ENCODE data around the gene CTTNBP2NL. TPM values are rescaled to one million over a fixed set of nuclear protein-coding genes. Genes with fewer than 3 reads are reported as not detected.

CTTNBP2NL gene
- polyA plus RNA-seq, 2 of the 4 experiments (the other 2 are of a cell fraction): 5.8 to 8.7 TPM

GRCh38 chr1:112431038-112431437, 35.0 kb downstream of the CTTNBP2NL start:
- no peak overlapping the region for H3K4me2 ChIP-seq
- ChIA-PET CTCF (interaction anchor here (2.3 to 3.7 kb wide), 2 partner anchors 35 to 40 kb away, joined by 12 to 13 read pairs; no protein-coding TSS in a partner anchor), POLR2A (no interaction called here)

GRCh38 chr1:112435448-112435847, 39.4 kb downstream of the CTTNBP2NL start:
- no peak for FAIRE-seq
- CTCF ChIA-PET: interaction anchor here (0.6 to 1.3 kb wide), 2 partner anchors 11 to 91 kb away, joined by 3 to 4 read pairs; no protein-coding TSS in a partner anchor
- POLR2A ChIA-PET: no interaction called here
- Histone ChIP-seq H3K27ac (no peak overlapping the region), H3K4me3 (no peak overlapping the region), H3K4me2 (no peak overlapping the region), H3K9me3 (no peaks in the 10 kb centered on the region), H3K4me1 (no peaks in the 10 kb centered on the region)
- DNase-seq (ENCODE audit: low read depth in 1 of 2, low spot score in 1 of 2): no peak
- WGBS (ENCODE audit: missing lambda C conversion rate): 63% methylated on average over 3 of the region's 3 CpGs
- TF ChIP-seq ESRRA (IDR thresholded peaks at IDR 0.05; ENCODE audit: borderline replicate concordance, low read length) (no peak), CHD4 (IDR thresholded peaks at IDR 0.05; ENCODE audit: borderline replicate concordance) (no peak), FOSL2 (IDR thresholded peaks at IDR 0.05) (no peak), FOSL2 (CRISPR knock-in tag; IDR thresholded peaks at IDR 0.05) (no peak), MAZ (IDR thresholded peaks at IDR 0.05; ENCODE audit: borderline replicate concordance, low read depth, low read length) (no peak), MAFK (IDR thresholded peaks at IDR 0.05; ENCODE audit: partially characterized antibody) (no peak), REST (IDR thresholded peaks at IDR 0.05) (no peak), TP53 (CRISPR knock-in tag; IDR thresholded peaks at IDR 0.05) (no peak), PHF8 (IDR thresholded peaks at IDR 0.05; ENCODE audit: borderline replicate concordance, low read depth) (no peak), NR3C1 (IDR thresholded peaks at IDR 0.05) (no peak), MAX (IDR thresholded peaks at IDR 0.05) (no peak), ZC3H11A (IDR thresholded peaks at IDR 0.05) (no peak), RARB (CRISPR knock-in tag; IDR thresholded peaks at IDR 0.05) (no peak), HMGXB4 (CRISPR knock-in tag; IDR thresholded peaks at IDR 0.05; ENCODE audit: borderline replicate concordance) (no peak), JUNB (IDR thresholded peaks at IDR 0.05) (no peak), EHMT2 (IDR thresholded peaks at IDR 0.05; ENCODE audit: low read depth) (no peak), CEBPB (IDR thresholded peaks at IDR 0.05) (no peak), HOXB13 (CRISPR knock-in tag; IDR thresholded peaks at IDR 0.05; ENCODE audit: low read depth) (no peak), EP300 (IDR thresholded peaks at IDR 0.05) (no peak), HES2 (IDR thresholded peaks at IDR 0.05) (no peak)
- ATAC-seq: no peak

More at GRCh38 chr1:112431038-112431437, 35.0 kb downstream of the CTTNBP2NL start:
- DNase-seq (ENCODE audit: low read depth in 1 of 2, low spot score in 1 of 2): no peak
- Histone ChIP-seq H3K4me1 (no peaks in the 10 kb centered on the region), H3K4me3 (no peak overlapping the region), H3K9me3 (no peaks in the 10 kb centered on the region), H3K27ac (no peak overlapping the region)
- no peak for ATAC-seq
- 91% methylated on average over 1 of the region's 1 CpG for WGBS (ENCODE audit: missing lambda C conversion rate)
- FAIRE-seq: no peak
- no peak for TF ChIP-seq TP53 (CRISPR knock-in tag; IDR thresholded peaks at IDR 0.05)
- no peak for TF ChIP-seq ESRRA (IDR thresholded peaks at IDR 0.05; ENCODE audit: borderline replicate concordance, low read length)
